CD14-positive monocyte (primary cell): ENCODE results near the gene RREB1. TPM values are rescaled to one million over a fixed set of nuclear protein-coding genes. Genes with fewer than 3 reads are reported as not detected.

Experiments
- DNase-seq, 3 donors: peaks; one replicate each; pipeline ENCODE4 v3.0.0-alpha.2; 2011 to 2022
- H2AFZ ChIP-seq: 2 replicates; pipeline ENCODE4 v1.6.0; 2012; ENCODE audit warnings: mild to moderate bottlenecking, low read depth, low read length, inconsistent platforms; ENCODE audit not compliant: insufficient read depth, poor library complexity, severe bottlenecking
- H3K27ac ChIP-seq, 2 donors: 1 replicate in 1 of 2; 2 replicates in 1 of 2; pipeline ENCODE4 v1.5.1; 2012 to 2013; ENCODE audit warnings: low read length in 2 of 2, control low read depth in 1 of 2, inconsistent platforms in 1 of 2, low read depth in 1 of 2, mild to moderate bottlenecking in 1 of 2
- H3K27me3 ChIP-seq, 2 donors: one replicate each; pipeline versions ENCODE4 v1.6.0 to v1.6.1; 2011 to 2013; ENCODE audit warnings: low read length in 2 of 2; ENCODE audit not compliant: control insufficient read depth in 2 of 2, insufficient read depth in 2 of 2
- H3K36me3 ChIP-seq, 2 donors: replicated peaks in 1 of 2; 1 replicate in 1 of 2; 2 replicates in 1 of 2; pipeline versions ENCODE4 v1.5.1 to v1.6.1; 2012 to 2013; ENCODE audit warnings: low read length in 2 of 2, control low read depth in 1 of 2, inconsistent platforms in 1 of 2, mild to moderate bottlenecking in 1 of 2; ENCODE audit not compliant: insufficient read depth in 2 of 2, control insufficient read depth in 1 of 2
- H3K4me1 ChIP-seq, 2 donors: 1 replicate in 1 of 2; 2 replicates in 1 of 2; pipeline versions ENCODE4 v1.5.1 to v1.6.1; 2012 to 2013; ENCODE audit warnings: low read length in 2 of 2, control low read depth in 1 of 2, inconsistent platforms in 1 of 2, mild to moderate bottlenecking in 1 of 2, moderate library complexity in 1 of 2; ENCODE audit not compliant: insufficient read depth in 2 of 2, control insufficient read depth in 1 of 2
- H3K4me2 ChIP-seq: replicated peaks from 2 replicates; pipeline ENCODE3; 2012; ENCODE audit warnings: low read length, moderate library complexity, mild to moderate bottlenecking; ENCODE audit not compliant: poor library complexity, severe bottlenecking; ENCODE audit errors: extremely low read depth
- H3K4me3 ChIP-seq, 3 experiments: fragments of 200-600 bp in 1 of 3; sonication (generic) in 1 of 3; replicated peaks in 1 of 3; 1 replicate in 2 of 3; 2 replicates in 1 of 3; pipeline ENCODE4 v1.5.1; 2011 to 2013; ENCODE audit warnings: low read length in 3 of 3, mild to moderate bottlenecking in 3 of 3, control low read depth in 2 of 3, low read depth in 2 of 3, inconsistent platforms in 1 of 3, moderate library complexity in 1 of 3
- H3K79me2 ChIP-seq: 2 replicates; pipeline ENCODE4 v1.6.0; 2012; ENCODE audit warnings: mild to moderate bottlenecking, control low read depth, inconsistent platforms, low read length, moderate library complexity; ENCODE audit not compliant: insufficient read depth
- H3K9ac ChIP-seq: 2 replicates; pipeline ENCODE4 v1.6.0; 2017; ENCODE audit warnings: low read length, mild to moderate bottlenecking; ENCODE audit not compliant: insufficient read depth, poor library complexity, severe bottlenecking
- H3K9me3 ChIP-seq, 2 donors: replicated peaks in 1 of 2; 1 replicate in 1 of 2; 2 replicates in 1 of 2; pipeline versions ENCODE4 v1.5.1 to v1.6.1; 2012 to 2013; ENCODE audit warnings: low read length in 2 of 2, control low read depth in 1 of 2; ENCODE audit not compliant: control insufficient read depth in 1 of 2, insufficient read depth in 1 of 2
- H4K20me1 ChIP-seq: 2 replicates; pipeline ENCODE4 v1.6.0; 2012; ENCODE audit warnings: mild to moderate bottlenecking, low read length, control low read depth, moderate library complexity; ENCODE audit not compliant: insufficient read depth
- H3K27ac Mint-ChIP-seq, 7 donors: one replicate each; pipeline ENCODE4 v1.8.0; 2020; ENCODE audit warnings: mild to moderate bottlenecking in 7 of 7, mixed read lengths in 7 of 7, moderate library complexity in 6 of 7, inconsistent platforms in 2 of 7
- H3K27me3 Mint-ChIP-seq, 3 donors: one replicate each; pipeline ENCODE4 v1.8.0; 2021 to 2022; ENCODE audit warnings: low read depth in 3 of 3, mild to moderate bottlenecking in 3 of 3, mixed read lengths in 3 of 3, moderate library complexity in 3 of 3, inconsistent platforms in 1 of 3
- H3K36me3 Mint-ChIP-seq, 2 donors: one replicate each; pipeline ENCODE4 v1.8.0; 2020; ENCODE audit warnings: mixed read lengths in 2 of 2, inconsistent platforms in 1 of 2, mild to moderate bottlenecking in 1 of 2
- H3K4me1 Mint-ChIP-seq: one replicate; pipeline ENCODE4 v1.8.0; 2020; ENCODE audit warnings: mild to moderate bottlenecking, mixed read lengths
- H3K4me3 Mint-ChIP-seq, 2 donors: one replicate each; pipeline ENCODE4 v1.8.0; 2020; ENCODE audit warnings: mild to moderate bottlenecking in 2 of 2, mixed read lengths in 2 of 2, moderate library complexity in 1 of 2
- H3K9me3 Mint-ChIP-seq, 7 donors: one replicate each; pipeline ENCODE4 v1.8.0; 2020 to 2022; ENCODE audit warnings: mixed read lengths in 7 of 7, mild to moderate bottlenecking in 6 of 7, moderate library complexity in 6 of 7, inconsistent platforms in 2 of 7
- WGBS: methylation state at CpG from one replicate; pipeline ENCODE4 v1.1.5; 2013; ENCODE audit warnings: missing lambda C conversion rate; ENCODE audit not compliant: insufficient coverage; 5-methylcytosine and 5-hydroxymethylcytosine counted together
- intact Hi-C, 2 donors: fragments of 100-400 bp; cut with micrococcal nuclease; formaldehyde crosslinking; loops; one replicate each; pipeline versions ENCODE4 v1.15.0 to v1.15.1; 2023
- polyA plus RNA-seq, 3 donors: library from polyadenylated mRNA; depleted of rRNA in 1 of 3; unstranded in 2 of 3; stranded (reverse) in 1 of 3; fragments of 300-500 nt in 2 of 3; fragments of >200 nt in 1 of 3; fragmentation: Illumina TruSeq in 2 of 3; gene quantifications; 1 replicate in 2 of 3; 2 replicates in 1 of 3; pipeline ENCODE4 v1.2.3, GENCODE V29; 2012 to 2021
- TF ChIP-seq, protein P1 (sequence below): fragments of 200-600 bp; IDR thresholded peaks from one replicate; pipeline ENCODE4 v1.8.0; 2022; ENCODE audit warnings: antibody characterized with exemption, mild to moderate bottlenecking

RREB1 gene
- polyA plus RNA-seq, 3 donors, result 2.1 to 15.3 (median 5.6) TPM

DNA sequence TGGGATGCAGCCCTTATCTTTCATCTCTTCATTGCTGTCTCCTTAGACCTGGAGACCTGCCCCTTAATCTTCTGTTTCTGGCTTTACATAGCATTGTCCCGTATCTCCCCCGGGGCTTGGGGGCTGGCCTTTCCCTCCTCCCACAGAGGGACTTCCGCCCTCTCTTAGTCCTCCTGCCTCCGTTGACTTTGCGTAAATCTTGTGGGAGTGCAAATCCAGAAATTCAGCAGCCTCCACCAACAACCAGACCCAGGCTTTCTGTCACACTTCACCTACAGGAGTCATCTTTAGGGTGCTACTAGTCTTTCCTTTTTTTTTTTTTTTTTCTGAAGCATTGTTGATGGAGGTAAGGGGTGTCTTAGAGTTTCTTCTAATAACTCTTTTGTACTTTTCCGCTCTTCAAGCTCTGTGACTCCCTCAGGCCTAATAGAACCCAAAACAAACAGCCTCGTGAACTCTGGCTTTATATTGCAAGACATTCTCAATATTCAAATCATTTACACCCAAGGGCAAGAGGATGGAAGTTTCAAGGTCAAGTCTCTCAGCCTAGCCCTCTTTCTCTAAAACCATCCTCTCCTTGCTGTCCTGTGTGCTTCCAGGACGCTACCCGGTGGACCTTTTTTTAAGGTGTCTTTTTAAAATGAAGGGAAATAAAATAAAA, 66.2 kb downstream of the RREB1 start:
- Mint-ChIP-seq H3K4me3 (no peak overlapping the region), H3K4me1 (peaks cover 29% of the 10 kb centered on the region), H3K27ac (peak overlapping the region in 6 of 7 donors; percentile 11 to 86 (median 34)), H3K36me3 (peaks cover 20 to 28% of the 10 kb centered on the region in 2 donors), H3K27me3 (no peaks in the 10 kb centered on the region), H3K9me3 (peaks cover 0 to 2% (median 0%) of the 10 kb centered on the region in 7 donors)
- TF ChIP-seq, protein P1, sequence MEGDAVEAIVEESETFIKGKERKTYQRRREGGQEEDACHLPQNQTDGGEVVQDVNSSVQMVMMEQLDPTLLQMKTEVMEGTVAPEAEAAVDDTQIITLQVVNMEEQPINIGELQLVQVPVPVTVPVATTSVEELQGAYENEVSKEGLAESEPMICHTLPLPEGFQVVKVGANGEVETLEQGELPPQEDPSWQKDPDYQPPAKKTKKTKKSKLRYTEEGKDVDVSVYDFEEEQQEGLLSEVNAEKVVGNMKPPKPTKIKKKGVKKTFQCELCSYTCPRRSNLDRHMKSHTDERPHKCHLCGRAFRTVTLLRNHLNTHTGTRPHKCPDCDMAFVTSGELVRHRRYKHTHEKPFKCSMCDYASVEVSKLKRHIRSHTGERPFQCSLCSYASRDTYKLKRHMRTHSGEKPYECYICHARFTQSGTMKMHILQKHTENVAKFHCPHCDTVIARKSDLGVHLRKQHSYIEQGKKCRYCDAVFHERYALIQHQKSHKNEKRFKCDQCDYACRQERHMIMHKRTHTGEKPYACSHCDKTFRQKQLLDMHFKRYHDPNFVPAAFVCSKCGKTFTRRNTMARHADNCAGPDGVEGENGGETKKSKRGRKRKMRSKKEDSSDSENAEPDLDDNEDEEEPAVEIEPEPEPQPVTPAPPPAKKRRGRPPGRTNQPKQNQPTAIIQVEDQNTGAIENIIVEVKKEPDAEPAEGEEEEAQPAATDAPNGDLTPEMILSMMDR, result no peak
- H3K4me2 ChIP-seq, result no peak overlapping the region
- no peaks in the 10 kb centered on the region for H3K27me3 ChIP-seq
- 85% methylated on average over 4 of the region's 9 CpGs for WGBS
- H3K4me1 ChIP-seq, result peaks cover 7 to 8% of the 10 kb centered on the region in 2 donors
- H2AFZ ChIP-seq, result no peak overlapping the region
- H3K9ac ChIP-seq, result no peak overlapping the region
- peaks cover 98% of the 10 kb centered on the region for H4K20me1 ChIP-seq
- H3K4me3 ChIP-seq, result no peak overlapping the region
- peaks cover 95% of the 10 kb centered on the region for H3K79me2 ChIP-seq
- H3K36me3 ChIP-seq, result peaks cover 8 to 28% of the 10 kb centered on the region in 2 donors
- H3K9me3 ChIP-seq, result no peaks in the 10 kb centered on the region
- intact Hi-C loops, result no loop called here
- DNase-seq, result no peak
- H3K27ac ChIP-seq, result peak overlapping the region in 1 of 2 donors; percentile 64

DNA sequence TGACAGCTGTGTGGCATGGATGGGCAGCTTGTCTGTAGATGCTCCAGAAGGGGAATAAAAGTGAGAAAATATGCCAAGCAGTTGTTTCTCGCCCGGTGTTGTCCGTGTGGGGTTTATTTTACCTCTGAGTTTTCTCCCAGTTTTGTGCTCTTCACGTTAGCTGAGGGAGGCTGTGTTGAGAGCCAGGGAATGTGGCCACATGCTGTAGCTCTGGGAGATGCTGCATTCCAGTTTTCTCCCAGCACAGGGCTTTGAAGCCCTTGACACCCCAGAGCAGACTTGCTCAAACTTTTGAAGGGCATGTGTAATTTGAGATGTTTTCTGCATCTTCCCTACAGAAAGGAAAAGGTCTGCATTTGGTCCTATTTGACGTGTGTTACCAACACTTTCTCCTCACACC, 67.7 kb downstream of the RREB1 start:
- Histone ChIP-seq H3K27ac (peak overlapping the region in 1 of 2 donors; percentile 58), H3K9ac (no peak overlapping the region), H3K4me2 (no peak overlapping the region), H3K27me3 (no peaks in the 10 kb centered on the region), H4K20me1 (peaks cover 90% of the 10 kb centered on the region), H3K36me3 (peaks cover 22 to 42% of the 10 kb centered on the region in 2 donors), H3K4me3 (no peak overlapping the region), H2AFZ (no peak overlapping the region), H3K4me1 (no peaks in the 10 kb centered on the region), H3K9me3 (no peaks in the 10 kb centered on the region), H3K79me2 (peaks cover 95% of the 10 kb centered on the region)
- H3K4me1 Mint-ChIP-seq, result peaks cover 19% of the 10 kb centered on the region
- no peak for DNase-seq
- WGBS, result 97% methylated on average over 4 of the region's 5 CpGs
- peak overlapping the region; percentile 30 to 75 (median 61) for H3K27ac Mint-ChIP-seq
- no peaks in the 10 kb centered on the region for H3K27me3 Mint-ChIP-seq
- no peak overlapping the region for H3K4me3 Mint-ChIP-seq
- H3K36me3 Mint-ChIP-seq, result peaks cover 30 to 40% of the 10 kb centered on the region in 2 donors
- intact Hi-C loops, result no loop called here
- peaks cover 0 to 2% (median 0%) of the 10 kb centered on the region in 7 donors for H3K9me3 Mint-ChIP-seq
- TF ChIP-seq, protein P1, result no peak
